Gastroesophageal sphincter (tissue), 4 donors: ENCODE data around the gene SENP1. TPM values are rescaled to one million over a fixed set of nuclear protein-coding genes. Genes with fewer than 3 reads are reported as not detected.

Experiments
- ATAC-seq: fragments of 150-250 bp; one replicate; pipeline ENCODE4 v1.9.1; 2016; ENCODE audit warnings: mild to moderate bottlenecking, moderate library complexity
- H3K27ac ChIP-seq, 4 donors: fragments of 200-600 bp; sonication (generic) in 3 of 4; 1 replicate in 3 of 4; 2 replicates in 1 of 4; pipeline ENCODE4 v1.5.1; 2016 to 2019
- H3K27me3 ChIP-seq: fragments of 200-600 bp; sonication (generic); one replicate; pipeline ENCODE4 v1.5.1; 2019
- H3K36me3 ChIP-seq, 2 donors: fragments of 200-600 bp; sonication (generic); one replicate each; pipeline ENCODE4 v1.5.1; 2019; ENCODE audit warnings: control low read depth in 1 of 2
- H3K4me1 ChIP-seq, 3 donors: fragments of 200-600 bp; sonication (generic); 1 replicate in 2 of 3; 2 replicates in 1 of 3; pipeline ENCODE4 v1.5.1; 2016 to 2019; ENCODE audit warnings: control low read depth in 2 of 3
- H3K4me3 ChIP-seq, 2 donors: fragments of 200-600 bp; sonication (generic); one replicate each; pipeline ENCODE4 v1.5.1; 2019; ENCODE audit warnings: mild to moderate bottlenecking in 1 of 2, moderate library complexity in 1 of 2
- H3K9me3 ChIP-seq, 3 donors: fragments of 200-600 bp; sonication (generic); one replicate each; pipeline ENCODE4 v1.5.1; 2017 to 2019; ENCODE audit warnings: control low read depth in 2 of 3
- EP300 ChIP-seq: sonication (generic); formaldehyde crosslinking; IDR thresholded peaks from one replicate; pipeline ENCODE4 v1.6.1; 2017; ENCODE audit warnings: antibody characterized with exemption, mild to moderate bottlenecking
- POLR2A ChIP-seq, 2 donors: fragments of 450-650 bp; IDR thresholded peaks; one replicate each; pipeline ENCODE4 v1.6.1; 2017; ENCODE audit warnings: antibody characterized with exemption in 2 of 2, mild to moderate bottlenecking in 2 of 2, moderate library complexity in 1 of 2
- POLR2AphosphoS5 ChIP-seq: sonication (generic); formaldehyde crosslinking; IDR thresholded peaks from one replicate; pipeline ENCODE4 v1.6.1; 2017; ENCODE audit warnings: antibody characterized with exemption
- WGBS, 2 donors: methylation state at CpG; one replicate each; pipeline ENCODE4 v1.1.5; 2018; ENCODE audit warnings: low coverage in 1 of 2; 5-methylcytosine and 5-hydroxymethylcytosine counted together
- total RNA-seq, 4 donors: library from RNA; depleted of rRNA; stranded (reverse); fragments of >200 nt; gene quantifications; one replicate each; pipeline ENCODE4 v1.1.0, GENCODE V29; 2016
- TF ChIP-seq, protein P1 (sequence below), 4 experiments: fragments of 200-600 bp in 2 of 4; fragments of 450-650 bp in 2 of 4; sonication (generic) in 1 of 4; IDR thresholded peaks; one replicate each; pipeline ENCODE4 v1.5.1; 2017 to 2019; ENCODE audit warnings: antibody characterized with exemption in 4 of 4, mild to moderate bottlenecking in 2 of 4, moderate library complexity in 2 of 4

SENP1 gene
- total RNA-seq, 4 donors from 2014 or later: 17.3 to 23.8 (median 20.7) TPM

DNA sequence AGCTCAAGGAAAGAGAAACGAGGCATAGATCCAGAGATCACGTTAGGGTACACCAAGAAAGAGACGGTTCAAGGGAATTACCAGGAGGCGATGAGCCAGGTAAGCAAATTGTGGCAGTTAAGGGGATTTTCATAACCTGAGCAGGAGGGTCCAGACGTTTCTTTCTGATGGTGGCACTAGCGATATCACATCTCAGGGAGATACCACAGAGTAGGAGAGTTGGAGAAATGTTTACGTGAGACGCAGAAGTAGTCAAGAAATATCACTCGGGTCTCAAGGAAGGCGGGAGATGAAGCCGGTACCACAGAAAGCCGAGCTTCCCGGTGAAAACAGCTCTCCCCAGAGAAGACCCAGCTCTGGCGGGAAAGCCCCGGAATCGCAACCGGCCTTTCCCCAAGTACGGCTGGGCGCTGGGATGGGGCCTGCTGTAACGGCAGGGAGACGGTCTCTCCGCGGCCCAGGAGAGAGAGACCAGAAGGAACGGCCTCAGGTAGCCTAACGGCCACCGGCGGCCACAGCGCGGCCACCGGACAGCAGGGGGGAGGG lies 485 bp downstream of the SENP1 start:
- Histone ChIP-seq H3K4me3 (peak overlapping the region; percentile 74 to 75), H3K4me1 (peaks cover 0 to 38% (median 5%) of the 10 kb centered on the region in 3 donors), H3K9me3 (no peaks in the 10 kb centered on the region), H3K27me3 (no peaks in the 10 kb centered on the region), H3K27ac (peak overlapping the region; percentile 47 to 93 (median 91)), H3K36me3 (no peaks in the 10 kb centered on the region)
- 0 to 1% methylated on average over 5 to 22 of the region's 30 CpGs for WGBS, 2 donors
- no peak for ATAC-seq
- TF ChIP-seq EP300 (no peak), POLR2A (IDR thresholded peaks at IDR 0.05) (no peak), POLR2AphosphoS5 (no peak)
- TF ChIP-seq, protein P1, sequence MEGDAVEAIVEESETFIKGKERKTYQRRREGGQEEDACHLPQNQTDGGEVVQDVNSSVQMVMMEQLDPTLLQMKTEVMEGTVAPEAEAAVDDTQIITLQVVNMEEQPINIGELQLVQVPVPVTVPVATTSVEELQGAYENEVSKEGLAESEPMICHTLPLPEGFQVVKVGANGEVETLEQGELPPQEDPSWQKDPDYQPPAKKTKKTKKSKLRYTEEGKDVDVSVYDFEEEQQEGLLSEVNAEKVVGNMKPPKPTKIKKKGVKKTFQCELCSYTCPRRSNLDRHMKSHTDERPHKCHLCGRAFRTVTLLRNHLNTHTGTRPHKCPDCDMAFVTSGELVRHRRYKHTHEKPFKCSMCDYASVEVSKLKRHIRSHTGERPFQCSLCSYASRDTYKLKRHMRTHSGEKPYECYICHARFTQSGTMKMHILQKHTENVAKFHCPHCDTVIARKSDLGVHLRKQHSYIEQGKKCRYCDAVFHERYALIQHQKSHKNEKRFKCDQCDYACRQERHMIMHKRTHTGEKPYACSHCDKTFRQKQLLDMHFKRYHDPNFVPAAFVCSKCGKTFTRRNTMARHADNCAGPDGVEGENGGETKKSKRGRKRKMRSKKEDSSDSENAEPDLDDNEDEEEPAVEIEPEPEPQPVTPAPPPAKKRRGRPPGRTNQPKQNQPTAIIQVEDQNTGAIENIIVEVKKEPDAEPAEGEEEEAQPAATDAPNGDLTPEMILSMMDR (IDR thresholded peaks at IDR 0.05): no peak

DNA sequence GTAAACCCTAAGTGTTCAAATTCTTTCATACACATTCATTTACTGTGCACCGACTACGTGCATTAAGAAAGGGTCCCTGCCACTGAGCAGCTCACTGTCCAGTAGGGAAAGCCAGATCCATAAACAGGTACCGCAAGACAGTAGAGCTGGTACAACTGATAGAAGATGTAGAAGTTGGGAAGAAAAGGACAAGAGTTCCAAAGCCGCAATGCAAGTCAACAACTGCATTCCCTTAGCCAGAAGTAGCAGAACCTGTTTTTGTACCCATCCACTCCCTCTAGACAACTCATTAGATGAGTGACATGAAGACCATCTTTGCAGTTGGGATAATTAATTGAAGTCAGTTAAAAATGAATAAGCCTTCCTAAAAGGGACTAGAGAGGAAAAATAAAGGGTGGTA lies 1.3 kb downstream of the SENP1 start:
- Histone ChIP-seq H3K4me3 (peak overlapping the region in 1 of 2 donors; percentile 75), H3K27ac (no peak overlapping the region), H3K27me3 (no peaks in the 10 kb centered on the region), H3K4me1 (peaks cover 0 to 38% (median 5%) of the 10 kb centered on the region in 3 donors), H3K36me3 (no peaks in the 10 kb centered on the region), H3K9me3 (no peaks in the 10 kb centered on the region)
- 58 to 73% methylated on average over 2 to 4 of the region's 4 CpGs for WGBS, 2 donors
- ATAC-seq: no peak
- no peak for TF ChIP-seq POLR2A (IDR thresholded peaks at IDR 0.05)
- no peak for TF ChIP-seq EP300

DNA sequence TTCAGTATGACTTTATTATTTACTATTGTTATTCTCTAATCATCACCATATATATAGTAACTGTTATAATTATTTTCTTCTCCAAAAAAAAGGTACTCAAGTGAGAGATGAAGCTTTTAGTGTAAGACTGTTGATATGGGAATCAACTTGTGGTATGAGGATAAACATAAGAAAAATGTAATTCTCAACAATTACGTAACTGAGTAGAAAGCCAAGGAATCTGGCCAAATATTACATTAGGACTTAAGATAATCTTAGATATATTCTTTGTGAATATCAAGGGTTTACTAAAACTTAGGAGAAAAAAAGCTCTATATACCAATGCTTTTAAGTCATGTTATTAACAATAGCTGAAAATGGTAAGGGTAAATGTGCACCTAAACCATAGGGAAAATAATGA lies 13.3 kb downstream of the SENP1 start:
- 60 to 63% methylated on average over 1 of the region's 1 CpG for WGBS, 2 donors
- peaks cover 3 to 85% of the 10 kb centered on the region in 2 donors for H3K36me3 ChIP-seq
- no peaks in the 10 kb centered on the region for H3K27me3 ChIP-seq
- H3K4me1 ChIP-seq: no peaks in the 10 kb centered on the region
- H3K4me3 ChIP-seq: no peak overlapping the region
- no peak overlapping the region for H3K27ac ChIP-seq
- ATAC-seq: no peak
- TF ChIP-seq, protein P1 (IDR thresholded peaks at IDR 0.05): no peak
- TF ChIP-seq POLR2AphosphoS5 (no peak), EP300 (no peak), POLR2A (IDR thresholded peaks at IDR 0.05) (no peak)
- no peaks in the 10 kb centered on the region for H3K9me3 ChIP-seq

DNA sequence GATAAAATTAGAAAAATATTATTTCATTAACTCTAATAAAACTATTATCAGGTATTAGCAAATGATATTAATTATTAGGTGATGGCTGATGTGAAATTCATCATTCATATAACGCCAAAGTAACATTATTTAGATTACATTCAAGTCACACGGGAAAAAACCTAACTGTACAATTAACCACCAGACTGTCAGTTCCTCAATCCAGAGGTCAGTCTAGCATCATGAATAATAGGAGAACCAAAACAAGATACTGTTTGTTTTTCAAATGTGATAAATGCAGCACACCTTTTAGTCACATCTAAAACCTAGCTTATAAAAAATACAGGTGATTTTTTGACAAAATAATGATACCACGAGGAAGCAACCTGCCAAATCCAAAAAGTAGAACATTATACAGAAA lies 19.6 kb downstream of the SENP1 start:
- Histone ChIP-seq H3K4me3 (no peak overlapping the region), H3K27ac (no peak overlapping the region), H3K9me3 (no peaks in the 10 kb centered on the region), H3K27me3 (no peaks in the 10 kb centered on the region), H3K36me3 (peaks cover 3 to 87% of the 10 kb centered on the region in 2 donors), H3K4me1 (no peaks in the 10 kb centered on the region)
- no peak for TF ChIP-seq POLR2AphosphoS5
- TF ChIP-seq POLR2A (IDR thresholded peaks at IDR 0.05): no peak
- no peak for TF ChIP-seq EP300
- TF ChIP-seq, protein P1 (IDR thresholded peaks at IDR 0.05): no peak
- ATAC-seq: no peak
- 70 to 73% methylated on average over 3 of the region's 3 CpGs for WGBS, 2 donors

DNA sequence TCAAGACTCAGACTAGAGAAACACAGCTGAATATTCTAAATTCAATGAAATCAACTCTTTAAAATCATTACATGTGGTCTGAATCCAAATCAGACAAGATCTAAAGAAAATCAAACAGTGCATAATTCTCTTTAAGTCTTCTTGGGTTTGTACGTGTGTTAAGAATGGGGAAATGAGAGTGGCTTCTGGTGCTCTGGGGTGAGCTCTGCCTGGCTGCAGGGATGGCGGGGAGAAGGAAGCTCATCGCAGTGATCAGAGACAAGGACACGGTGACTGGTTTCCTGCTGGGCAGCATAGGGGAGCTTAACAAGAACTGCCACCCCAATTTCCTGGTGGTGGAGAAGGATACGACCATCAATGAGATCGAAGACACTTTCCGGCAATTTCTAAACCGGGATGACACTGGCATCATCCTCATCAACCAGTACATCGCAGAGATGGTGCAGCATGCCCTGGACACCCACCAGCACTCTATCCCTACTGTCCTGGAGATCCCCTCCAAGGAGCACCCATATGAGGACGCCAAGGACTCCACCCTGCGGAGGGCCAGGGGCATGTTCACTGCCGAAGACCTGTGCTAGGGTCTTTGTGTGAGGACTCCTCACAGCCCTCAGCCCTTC lies 20.9 kb downstream of the SENP1 start:
- Histone ChIP-seq H3K27me3 (no peaks in the 10 kb centered on the region), H3K27ac (no peak overlapping the region), H3K9me3 (no peaks in the 10 kb centered on the region), H3K36me3 (peaks cover 3 to 89% of the 10 kb centered on the region in 2 donors), H3K4me1 (no peaks in the 10 kb centered on the region), H3K4me3 (no peak overlapping the region)
- ATAC-seq: no peak
- WGBS, 2 donors: 88 to 93% methylated on average over 4 to 8 of the region's 12 CpGs
- TF ChIP-seq POLR2AphosphoS5: no peak
- TF ChIP-seq POLR2A (IDR thresholded peaks at IDR 0.05): no peak
- no peak for TF ChIP-seq EP300
- TF ChIP-seq, protein P1 (IDR thresholded peaks at IDR 0.05): no peak
